ENCODE measurements around the gene AHDC1. TPM values are rescaled to one million over a fixed set of nuclear protein-coding genes. Genes with fewer than 3 reads are reported as not detected.
A peak's percentile ranks its signal among the peaks of the same experiment; 100 is the strongest.

The AHDC1 gene
- total and polyA plus RNA-seq, 9 of the 15 experiments (the other 6 are each of a cell fraction or from before 2014, with no cell fraction given), result 0.21 to 36.4 (median 4.7) TPM

- peak; percentile 50; the same call in 1 of the 2 replicates for TF ChIP-seq CUX1 (CRISPR knock-in tag; IDR thresholded peaks at IDR 0.05)
- TF ChIP-seq REST (IDR thresholded peaks at IDR 0.05; ENCODE audit: borderline replicate concordance), result no peak
- TF ChIP-seq REST (CRISPR knock-in tag; IDR thresholded peaks at IDR 0.05; ENCODE audit: low read depth), result 0 out of 2 replicates have a peak, but pooled peaks have one; percentile 12
- TF ChIP-seq HLTF (IDR thresholded peaks at IDR 0.05), result peak; percentile 98
- no peak for TF ChIP-seq SMAD1 (IDR thresholded peaks at IDR 0.05; ENCODE audit: low read depth, low read length, partially characterized antibody)
- TF ChIP-seq ZNF121 (CRISPR knock-in tag; conservative IDR thresholded peaks at IDR 0.05), result no peak
- TF ChIP-seq ZBTB17 (CRISPR knock-in tag; IDR thresholded peaks at IDR 0.05), result no peak
- no peak for TF ChIP-seq ESRRA (IDR thresholded peaks at IDR 0.05; ENCODE audit: borderline replicate concordance, low read depth)
- 0 out of 2 replicates have a peak, but pooled peaks have one; percentile 44 for TF ChIP-seq RUNX1 (IDR thresholded peaks at IDR 0.05; ENCODE audit: low read depth)
- TF ChIP-seq CXXC5 (CRISPR knock-in tag; IDR thresholded peaks at IDR 0.05), result peak; percentile 25
- TF ChIP-seq BCOR (IDR thresholded peaks at IDR 0.05), result peak; percentile 76
- TF ChIP-seq MNT (conservative IDR thresholded peaks at IDR 0.05), result peak; percentile 94 to 97
- no peak for TF ChIP-seq CGGBP1 (CRISPR knock-in tag; IDR thresholded peaks at IDR 0.05)
- TF ChIP-seq LARP7 (IDR thresholded peaks at IDR 0.05), result peak; percentile 94; the same call in 1 of the 2 replicates
Observed at GRCh38 chr1:27526569-27527222, 77.2 kb downstream of the AHDC1 start (continued).

Data from K562 (cell line).